Stimulated activated CD8-positive, alpha-beta memory T cell treated with anti-CD3 and anti-CD28 coated beads, Interleukin-7, amount 100 ng/mL, for 4 hours (primary cell): Measurements from ENCODE around the gene COG7.
A peak's percentile ranks its signal among the peaks of the same experiment; 100 is the strongest.
"Not testable (repeated sequence)": the region's sequence is repeated elsewhere in the genome, so short reads cannot be mapped to it uniquely, and the experiment has no call there.

Source experiments
- DNase-seq, 2 donors: peaks; one replicate each; pipeline ENCODE4 v3.0.0-alpha.2; 2020; ENCODE audit warnings: low read depth in 2 of 2

COG7 gene

DNA sequence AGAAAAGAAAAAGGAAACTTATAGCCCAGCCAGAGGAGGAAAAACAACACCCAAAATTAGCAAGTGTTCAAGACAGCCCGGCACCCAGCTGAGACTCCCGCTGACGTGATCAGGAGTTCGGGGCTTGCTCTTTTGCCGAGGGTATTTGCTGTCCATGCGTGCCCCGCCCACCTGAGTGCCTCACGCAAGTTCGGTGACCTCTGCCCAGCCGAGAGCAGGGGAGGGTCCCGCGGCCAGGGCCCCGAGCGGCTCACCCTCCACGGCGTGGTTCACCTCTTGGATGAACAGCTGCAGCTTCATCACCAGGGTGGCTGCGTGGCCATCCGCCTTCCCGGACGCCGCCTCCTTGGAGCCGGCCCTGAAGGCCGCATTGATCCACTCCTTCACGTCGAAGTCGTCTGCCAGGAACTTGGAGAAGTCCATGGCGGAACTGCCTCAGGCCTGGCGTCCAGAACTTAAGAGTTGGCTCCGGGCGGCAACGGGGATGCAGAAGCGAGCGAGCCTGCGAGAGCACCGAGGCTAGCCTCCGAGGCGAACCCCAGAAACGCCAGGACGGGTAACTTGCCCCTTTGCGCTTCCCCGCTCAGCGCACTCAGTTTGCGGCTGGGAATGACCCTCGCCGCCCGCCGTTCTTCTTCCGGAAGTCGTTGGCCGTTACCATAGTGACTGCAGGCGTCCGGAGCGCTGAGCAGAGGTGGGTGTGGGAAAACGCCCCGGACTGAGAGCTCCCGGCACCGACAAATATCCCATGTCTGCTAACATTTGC, at the start of gene COG7:
COG7 (minus strand) TSS at position 618 of the 766 bp plus-strand sequence; CDS start at position 423, 195 bp downstream.
- peak; percentile 66 to 75 for DNase-seq

DNA sequence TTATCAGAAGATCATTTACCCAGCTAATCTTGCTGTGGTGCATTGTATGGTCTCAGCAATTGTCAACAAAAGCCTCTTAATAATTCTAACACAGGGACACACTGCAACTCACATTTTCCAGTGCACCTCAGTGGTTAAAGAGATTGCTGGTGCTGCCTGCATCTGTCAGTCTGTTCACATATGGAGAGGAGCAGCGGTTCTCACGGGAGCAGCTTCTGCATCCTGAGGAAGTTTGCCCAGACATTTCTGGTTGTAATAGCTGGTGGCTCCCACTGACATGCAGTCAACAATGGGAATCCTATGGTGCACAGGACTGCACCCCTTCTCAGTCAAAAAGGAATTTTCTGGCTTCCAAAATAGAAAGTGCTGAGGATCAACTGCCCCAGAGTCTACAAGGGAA, 49.5 kb upstream of the COG7 start:
- DNase-seq, result no peak

DNA sequence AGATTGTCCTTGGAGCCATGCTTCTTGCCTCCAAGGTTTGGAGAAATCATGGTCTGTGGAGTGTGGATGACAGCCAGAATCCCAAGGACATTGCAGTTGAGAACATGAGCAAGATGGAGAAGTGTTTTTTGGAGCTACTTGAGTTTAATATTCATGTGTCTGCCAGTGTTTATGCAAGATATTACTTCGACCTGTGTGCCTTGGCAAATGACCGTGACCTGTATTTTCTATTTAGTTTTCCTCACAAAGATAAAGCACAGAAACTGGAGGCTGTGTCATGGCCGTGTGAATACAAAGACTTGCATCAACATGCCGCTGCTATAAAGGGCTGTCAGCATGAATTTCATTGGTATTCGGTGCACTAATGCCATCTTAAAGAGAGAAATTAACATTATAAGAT, 48.3 kb upstream of the COG7 start:
- DNase-seq, result no peak

DNA sequence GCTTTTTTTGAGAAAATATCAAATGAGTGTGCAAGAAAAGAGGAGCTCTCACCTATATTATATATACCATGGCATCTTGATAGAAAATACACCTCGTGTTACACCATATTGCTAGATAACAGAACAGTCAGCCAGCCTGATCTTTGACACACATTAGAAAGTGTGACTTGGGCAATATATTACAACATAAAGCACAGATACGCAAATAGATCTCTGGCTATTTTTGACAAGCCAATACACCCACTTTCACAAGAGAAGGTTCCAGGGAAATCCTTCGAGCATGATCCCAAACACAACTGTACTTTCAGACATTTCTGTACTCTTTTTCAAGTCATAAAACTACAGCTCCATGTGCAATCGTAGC, 47.9 kb upstream of the COG7 start:
- no peak for DNase-seq

DNA sequence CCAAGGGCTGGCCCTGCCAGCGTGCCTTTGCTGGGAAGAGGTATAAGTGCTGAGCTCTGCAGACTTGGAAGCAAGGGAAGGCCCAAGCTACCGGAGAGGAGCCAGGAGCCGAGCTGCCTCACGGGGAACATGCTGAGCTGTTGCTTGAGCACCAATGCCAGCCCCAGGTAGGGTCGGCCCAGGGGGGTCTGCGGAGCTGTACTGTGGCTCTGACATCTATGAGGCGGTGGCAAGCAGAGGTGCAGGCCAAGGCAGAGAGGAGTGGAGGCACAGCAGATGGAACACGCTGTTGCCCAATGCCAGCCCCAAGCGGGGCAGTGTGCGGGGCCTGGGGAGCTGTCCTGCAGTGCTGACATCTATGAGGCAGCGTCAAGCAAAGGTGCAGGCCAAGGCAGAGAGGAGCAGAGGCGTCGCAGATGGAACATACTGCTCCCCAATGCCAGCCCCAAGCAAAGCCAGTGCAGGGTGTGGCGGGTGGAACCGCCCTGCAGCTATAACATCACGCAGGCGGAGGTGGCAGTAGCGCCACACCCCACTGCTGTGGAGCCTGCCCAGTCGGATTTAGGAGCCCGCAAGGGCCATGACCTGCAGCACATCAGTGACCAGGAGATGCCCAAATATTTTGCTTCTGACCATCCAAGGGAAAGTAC, 47.3 kb upstream of the COG7 start:
- DNase-seq, result no peak

DNA sequence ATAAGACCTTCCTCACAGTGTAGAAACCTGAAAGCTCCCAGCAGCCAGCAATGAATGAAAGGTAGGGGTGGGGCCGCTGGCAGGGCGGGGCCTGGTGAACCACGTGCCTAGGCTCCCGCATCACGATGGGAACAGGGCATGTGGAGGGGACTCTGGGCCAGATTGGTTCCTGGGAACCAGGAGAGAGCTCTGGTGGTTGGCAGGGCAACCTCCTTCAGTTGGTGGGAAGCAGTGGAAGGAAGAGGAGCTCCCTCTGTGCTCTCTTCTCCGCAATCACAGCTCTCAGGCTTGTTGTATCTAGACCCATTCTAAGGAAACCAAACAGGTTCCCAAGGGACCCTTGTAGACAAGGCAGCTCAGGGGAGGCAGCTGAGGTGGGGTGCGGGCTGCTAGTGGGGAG, 46.8 kb upstream of the COG7 start:
- DNase-seq, result no peak

DNA sequence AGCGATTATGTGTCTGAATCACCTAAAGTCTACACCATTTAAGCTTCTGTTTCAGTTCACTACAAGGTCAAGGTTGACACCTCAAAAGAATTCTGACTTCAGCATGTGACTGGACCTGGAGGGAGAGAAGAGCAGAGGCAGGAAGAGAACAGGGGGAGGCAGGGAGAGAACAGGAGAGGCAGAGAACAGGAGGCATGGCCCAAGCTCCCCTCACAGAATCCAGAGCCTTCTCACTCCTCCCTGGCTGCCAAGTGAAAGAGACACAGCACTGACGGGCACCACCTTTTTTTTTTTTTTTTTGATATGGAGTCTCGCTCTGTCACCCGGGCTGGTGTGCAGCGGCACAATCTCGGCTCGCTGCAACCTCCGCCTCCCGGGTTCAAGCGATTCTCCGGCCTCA, 45.9 kb upstream of the COG7 start:
- no peak for DNase-seq

DNA sequence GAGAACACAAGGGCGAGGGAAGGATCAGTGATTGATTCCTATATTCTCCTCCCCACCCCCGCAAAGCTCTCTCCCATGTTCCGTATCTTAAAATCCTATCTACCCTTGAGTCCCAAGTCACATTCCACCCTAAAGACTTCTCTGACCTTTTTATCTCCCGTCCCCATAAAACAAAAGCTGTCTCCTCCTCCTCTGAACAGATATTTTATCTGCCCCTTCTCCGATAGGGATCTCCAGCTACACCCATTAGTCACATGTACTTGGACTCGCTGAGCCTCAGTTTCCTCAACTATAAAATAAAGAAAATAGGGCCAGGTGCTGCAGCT, 44.5 kb upstream of the COG7 start:
- DNase-seq, result no peak

DNA sequence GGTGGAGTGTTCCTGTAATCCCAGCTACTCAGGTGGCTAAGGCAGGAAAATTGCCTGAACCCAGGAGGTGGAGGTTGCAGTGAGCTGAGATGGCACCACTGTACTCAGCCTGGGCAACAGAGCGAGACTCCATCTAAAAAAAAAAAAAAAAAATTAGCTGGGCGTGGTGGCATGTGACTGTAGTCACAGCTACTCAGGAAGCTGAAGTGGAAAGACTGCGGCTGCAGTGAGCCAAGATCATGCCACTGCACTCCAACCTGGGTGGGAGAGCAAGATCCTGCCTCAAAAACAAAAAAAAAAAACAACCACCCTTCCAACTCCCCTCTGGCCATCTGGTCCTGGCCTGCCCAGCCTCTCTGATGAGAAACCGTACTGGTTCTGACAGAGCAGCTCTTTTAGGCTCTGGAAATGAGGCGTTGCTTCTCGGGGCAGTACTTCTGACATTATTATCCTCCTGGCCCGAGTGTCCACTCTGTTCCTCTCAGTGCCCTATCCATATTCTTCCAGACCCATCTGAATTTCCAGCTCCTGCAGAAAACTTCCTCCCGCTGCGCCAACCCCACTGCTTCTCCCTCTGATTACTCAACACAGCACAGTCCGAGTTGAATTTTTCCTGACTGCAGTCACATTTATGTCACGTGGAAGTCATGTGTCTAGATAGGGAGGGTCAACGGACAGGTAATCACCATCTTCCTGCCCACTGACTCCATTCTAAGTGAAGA, 44.0 kb upstream of the COG7 start:
- DNase-seq, result no peak

DNA sequence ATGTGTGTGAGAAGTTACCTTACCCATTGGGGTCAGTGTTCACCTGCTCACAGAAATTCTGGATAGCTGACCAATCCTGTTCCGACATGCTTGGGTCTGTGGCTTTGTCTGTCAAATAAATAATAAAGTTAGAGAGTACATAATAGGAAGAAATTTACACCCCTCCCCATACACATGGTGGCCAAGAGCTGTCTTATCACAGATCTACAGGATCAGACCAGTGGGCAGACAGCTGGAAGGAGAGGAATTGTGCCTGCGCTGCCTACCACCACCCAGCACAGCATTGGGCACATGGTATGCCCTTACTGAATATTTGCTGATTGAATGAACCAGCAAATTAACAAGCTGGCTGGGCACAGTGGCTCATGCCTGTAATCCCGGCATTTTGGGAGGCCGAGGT, 42.7 kb upstream of the COG7 start:
- no peak for DNase-seq

DNA sequence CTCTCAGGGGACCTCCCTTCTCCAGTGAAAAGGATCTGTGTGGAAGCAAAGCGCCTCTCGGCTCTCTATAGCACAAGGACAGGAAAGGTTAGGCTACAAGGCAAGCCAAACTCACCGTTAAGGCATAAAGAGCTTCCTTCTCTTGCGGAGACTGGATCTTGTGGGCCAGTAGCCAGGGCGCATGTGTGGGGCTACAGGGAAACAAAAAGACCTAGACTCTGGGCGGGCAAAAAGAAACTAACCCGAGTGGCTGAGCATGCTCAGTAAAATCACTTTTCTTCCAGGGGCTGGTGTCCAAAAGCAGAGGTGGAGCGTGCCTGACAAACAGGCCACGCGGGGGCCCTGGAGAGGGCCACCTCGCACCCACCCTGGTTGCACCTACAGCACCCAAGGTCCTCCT, 41.2 kb upstream of the COG7 start:
- DNase-seq, result no peak

DNA sequence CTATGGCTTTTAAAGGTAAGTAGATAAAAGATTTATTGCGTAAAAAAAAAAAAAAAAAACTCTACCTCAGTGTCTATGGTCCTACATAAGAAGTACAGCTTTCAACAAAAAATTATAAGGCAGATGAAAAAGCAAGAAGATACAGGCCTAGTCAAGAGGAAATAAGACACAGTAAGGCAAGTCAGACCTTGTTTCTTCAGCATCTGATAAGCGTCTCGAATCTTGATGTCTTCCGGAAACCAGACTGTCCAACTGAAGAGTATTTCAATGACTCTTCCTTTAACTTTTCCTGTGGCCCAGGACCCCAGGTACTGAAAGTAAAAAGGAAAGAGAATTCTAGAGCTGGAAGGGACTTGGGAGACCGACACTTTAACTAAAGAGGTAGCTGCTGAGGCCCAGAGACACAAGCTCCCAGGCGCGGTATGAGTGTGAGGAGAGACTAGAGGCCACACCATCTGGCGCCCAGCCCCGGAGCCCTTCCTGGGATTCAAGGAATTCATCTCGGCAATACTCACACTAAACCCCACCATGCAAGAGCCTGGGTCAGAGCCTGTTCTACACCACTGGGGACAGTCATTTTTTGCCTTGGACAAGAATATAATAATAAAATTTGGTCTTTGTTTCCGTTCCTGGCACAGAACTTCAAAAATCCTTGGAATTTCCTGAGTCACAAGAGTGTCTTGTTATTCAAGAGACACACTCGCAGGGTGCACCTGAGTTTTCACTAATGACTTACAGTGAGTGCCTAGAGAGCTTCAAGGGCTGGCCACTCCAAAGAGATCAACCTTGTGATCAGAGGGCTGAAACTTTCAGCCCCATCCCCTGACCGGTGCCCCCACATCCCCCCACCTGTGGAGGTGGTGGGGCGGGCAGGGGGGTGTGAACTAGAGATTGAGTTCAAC, 38.8 kb upstream of the COG7 start:
- DNase-seq, result no peak

DNA sequence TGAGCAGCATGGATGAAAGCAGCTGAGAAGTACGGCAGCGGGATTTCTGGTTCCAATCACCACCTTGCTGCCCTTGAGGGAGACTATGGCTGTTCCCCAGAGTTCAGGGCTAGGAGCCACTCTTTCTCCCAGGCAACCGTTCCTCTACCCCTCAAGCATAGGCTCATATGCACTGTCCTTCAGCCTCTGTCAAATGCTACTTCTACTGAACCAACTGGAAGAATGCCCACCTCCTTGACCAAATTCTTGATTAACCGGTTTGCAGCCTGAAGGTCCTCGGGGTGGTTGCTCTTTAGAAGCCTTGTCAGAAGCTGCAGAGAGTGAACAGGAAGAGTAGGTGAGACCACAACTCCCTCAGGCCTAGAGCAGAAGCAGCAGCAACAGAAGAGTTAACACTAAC, 33.5 kb upstream of the COG7 start:
- no peak for DNase-seq

DNA sequence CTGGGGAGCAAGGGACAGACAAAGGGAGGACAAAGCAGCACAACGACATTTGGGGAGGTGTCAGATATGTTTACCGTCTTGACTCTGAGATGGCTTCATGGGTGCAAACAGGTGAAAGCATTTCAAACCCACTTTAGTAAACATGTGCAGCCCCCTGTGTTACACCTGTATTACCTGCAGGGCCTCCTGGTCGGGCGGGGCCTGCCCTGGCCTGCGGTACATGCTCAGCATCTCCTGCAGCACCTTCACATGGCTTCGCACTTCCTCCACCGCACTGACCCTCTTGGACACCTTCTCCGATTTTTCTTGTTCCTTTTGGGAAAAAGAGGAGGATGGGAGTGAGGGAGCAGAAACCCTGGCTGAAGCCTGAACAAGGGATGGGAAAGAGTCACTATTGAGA, 32.9 kb upstream of the COG7 start:
- no peak for DNase-seq

DNA sequence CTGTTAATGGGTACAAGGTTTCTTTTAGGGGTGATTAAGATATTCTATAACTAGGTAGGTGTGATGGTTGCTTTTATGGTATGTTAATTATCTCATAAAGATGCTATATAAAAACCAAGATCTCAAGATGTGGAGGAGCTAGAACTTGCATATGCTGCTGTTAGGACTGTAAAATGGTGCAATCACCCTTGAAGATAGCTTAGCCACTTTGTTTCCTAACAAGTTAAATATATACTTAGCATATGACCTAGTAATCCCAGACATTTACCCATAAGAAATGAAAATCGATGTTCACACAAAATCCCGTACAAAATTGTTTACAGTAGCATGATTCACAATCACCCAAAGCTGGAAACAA, 32.2 kb upstream of the COG7 start:
- DNase-seq, result no peak

DNA sequence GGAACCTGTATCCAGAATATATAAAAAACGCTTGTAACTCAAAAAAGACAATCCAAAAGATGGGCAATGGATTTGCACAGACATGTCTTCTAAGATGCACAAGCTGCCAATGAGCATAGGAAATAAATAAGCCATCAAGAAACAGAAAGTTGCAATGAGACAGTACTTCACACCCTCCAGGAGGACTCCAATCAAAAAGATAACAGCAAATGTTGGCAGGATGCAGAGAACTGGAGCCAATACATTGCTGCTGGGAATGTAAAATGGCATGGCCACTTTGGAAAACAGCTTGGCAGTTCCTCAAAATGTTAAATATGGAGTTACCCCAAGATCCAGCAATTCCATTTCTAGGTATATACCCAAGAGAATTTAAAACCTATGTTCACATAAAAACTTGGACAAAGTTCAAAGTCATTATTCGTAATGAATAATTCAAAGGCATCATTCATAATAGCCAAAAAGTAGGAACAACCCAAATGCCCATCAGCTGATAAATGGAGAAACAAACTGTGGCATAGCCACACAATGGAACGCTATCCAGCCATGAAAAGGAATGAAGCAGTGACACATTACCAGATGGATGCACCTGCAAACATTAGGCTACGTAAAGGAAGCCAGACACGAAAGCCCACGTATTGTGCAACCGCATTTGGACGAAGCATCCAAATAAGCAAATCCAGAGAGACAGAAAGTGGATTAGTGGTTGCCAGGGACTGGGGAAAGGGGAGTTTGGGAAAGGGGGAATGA, 31.7 kb upstream of the COG7 start:
- DNase-seq, result no peak

DNA sequence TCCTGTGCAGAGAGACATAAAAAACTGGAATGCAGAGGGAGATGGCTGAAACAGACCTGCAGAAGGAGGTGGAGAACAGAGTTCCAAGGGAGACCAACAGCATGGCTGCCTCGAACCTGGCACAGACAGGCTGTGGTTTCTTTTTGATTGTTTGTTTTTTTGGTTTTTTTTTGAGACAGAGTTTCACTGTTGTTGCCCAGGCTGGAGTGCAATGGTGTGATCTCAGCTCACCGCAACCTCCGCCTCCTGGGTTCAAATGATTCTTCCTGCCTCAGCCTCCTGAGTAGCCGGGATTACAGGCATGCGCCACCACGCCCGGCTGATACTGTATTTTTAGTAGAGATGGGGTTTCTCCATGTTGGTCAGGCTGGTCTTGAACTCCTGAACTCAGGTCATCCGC, 30.5 kb upstream of the COG7 start:
- DNase-seq, result not testable (repeated sequence)

DNA sequence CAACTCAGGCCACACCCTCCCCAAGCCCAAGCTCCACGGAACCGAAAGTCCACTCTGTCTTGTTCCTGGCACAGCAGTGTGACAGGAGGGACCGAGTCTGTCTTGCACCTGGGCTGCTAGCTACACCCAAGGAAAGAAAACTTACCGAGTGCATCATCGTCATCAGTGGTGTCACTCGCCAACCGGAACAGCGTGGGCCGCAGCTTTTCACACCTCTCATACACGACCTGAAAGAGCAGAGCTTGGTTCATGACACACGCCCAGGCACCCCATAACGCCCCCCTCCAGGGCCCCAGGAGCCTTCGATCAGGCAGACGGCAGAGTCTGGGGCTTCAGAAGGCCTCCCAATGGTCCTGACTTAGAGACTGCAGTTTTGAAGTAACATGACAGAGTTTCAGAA, 29.8 kb upstream of the COG7 start:
- DNase-seq, result peak in 1 of 2 donors; percentile 60

DNA sequence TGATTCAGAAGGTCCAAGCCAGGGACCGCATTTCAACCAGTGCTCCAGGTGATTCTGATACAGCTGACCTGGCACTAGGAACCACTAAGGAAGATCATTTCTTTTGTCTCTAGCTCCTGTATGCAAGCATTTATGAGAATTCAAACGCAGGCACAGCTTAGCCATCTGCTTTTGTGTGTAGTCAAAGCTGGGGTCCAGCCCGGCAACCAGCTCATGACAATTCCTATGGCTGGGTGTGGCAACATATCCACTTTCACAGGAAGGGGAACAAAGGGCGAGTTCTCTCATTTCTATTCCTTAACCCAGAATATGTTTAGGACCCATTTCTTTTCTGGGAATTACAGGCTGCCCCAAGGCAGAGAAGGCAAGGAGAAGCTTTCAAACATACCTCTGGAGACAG, 27.3 kb upstream of the COG7 start:
- no peak for DNase-seq

DNA sequence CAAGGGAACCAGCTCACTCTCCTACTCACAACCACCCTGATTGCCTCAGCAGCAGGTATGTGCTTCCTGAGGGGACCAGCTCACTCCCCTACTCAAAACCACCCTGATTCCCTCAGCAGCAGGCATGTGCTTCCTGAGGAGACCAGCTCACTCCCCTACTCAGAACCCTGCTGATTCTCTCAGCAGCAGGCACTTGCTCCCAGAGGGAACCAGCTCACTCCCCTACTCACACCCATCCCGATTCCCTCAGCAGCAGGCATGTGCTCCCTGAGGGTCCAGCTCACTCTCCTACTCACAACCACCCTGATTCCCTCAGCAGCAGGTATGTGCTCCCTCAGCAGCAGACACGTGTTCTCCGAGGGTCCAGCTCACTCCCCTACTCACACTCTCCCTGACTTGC, 26.1 kb upstream of the COG7 start:
- no peak for DNase-seq

DNA sequence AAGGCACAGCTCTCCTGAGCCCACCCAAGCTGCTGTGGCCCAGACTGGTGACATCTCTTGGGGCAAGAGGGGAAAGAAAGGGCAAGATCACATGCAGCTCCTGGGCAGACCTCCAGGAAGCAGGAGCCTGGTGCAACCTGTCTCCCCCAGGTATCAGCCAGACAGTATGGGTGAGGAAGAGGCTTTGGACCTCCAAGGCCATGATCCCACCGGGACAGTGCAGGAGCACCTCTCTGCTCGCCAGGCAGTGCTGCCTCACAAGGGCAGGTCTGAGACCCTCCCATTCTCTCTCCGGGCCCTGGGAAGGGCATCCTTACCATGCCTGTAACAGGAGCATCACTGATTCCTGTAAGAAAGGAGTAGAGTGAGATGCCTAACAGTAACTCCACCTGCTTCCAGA, 25.6 kb upstream of the COG7 start:
- DNase-seq, result no peak

DNA sequence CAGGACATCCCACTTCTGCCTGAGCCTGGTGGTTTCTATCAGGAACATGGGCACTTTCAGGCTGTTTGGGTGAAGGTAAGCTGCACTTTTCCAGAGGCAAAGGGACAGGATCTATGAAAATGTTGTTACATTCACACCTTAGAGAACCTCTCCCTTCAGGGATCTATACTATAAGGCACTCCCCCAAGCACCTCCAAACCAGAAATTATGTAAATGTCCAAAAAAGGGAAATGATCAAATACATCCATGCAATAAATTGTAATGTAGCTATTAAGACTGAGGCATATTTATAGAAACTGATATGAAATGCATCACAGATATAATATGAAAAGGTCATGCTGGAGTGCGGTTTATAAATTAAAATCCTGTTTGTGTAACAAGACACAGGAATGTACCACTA, 23.3 kb upstream of the COG7 start:
- DNase-seq, result no peak
